K562 (cell line): ENCODE data around the gene DENR. TPM values are rescaled to one million over a fixed set of nuclear protein-coding genes. Genes with fewer than 3 reads are reported as not detected.

Experiments used
- EGR1 ChIP-seq: fragments of 450-650 bp; conservative IDR thresholded peaks from 2 replicates; pipeline ENCODE4 v1.6.1; 2017; ENCODE audit warnings: mild to moderate bottlenecking
- HDGF ChIP-seq: fragments of 450-650 bp; IDR thresholded peaks from 2 replicates; pipeline ENCODE4 v1.6.1; 2016
- KDM5B ChIP-seq: fragments of 200-600 bp; sonication (generic); IDR thresholded peaks from 2 replicates; pipeline ENCODE4 v1.6.1; 2012; ENCODE audit warnings: low read depth, mild to moderate bottlenecking, moderate library complexity, low read length, control low read depth, inconsistent platforms; ENCODE audit not compliant: insufficient replicate concordance
- MAFK ChIP-seq: IDR thresholded peaks from 2 replicates; pipeline ENCODE4 v1.6.1; 2011; ENCODE audit warnings: low read length, improper control_type of control experiment
- SAFB ChIP-seq: fragments of 200-400 bp; formaldehyde crosslinking; IDR thresholded peaks from 2 replicates; pipeline ENCODE4 v1.6.1; 2017; ENCODE audit warnings: low read depth, low read length, borderline replicate concordance
- TAF9B ChIP-seq: fragments of 450-650 bp; IDR thresholded peaks from 2 replicates; pipeline ENCODE4 v1.6.1; 2018; ENCODE audit warnings: mild to moderate bottlenecking; ENCODE audit not compliant: partially characterized antibody
- polyA plus RNA-seq, 8 experiments: library from polyadenylated mRNA; depleted of rRNA in 4 of 8; stranded (reverse) in 5 of 8; unstranded in 3 of 8; fragments of >200 nt; fragmentation: Nextera tagmentation in 2 of 8; fragmentation: Illumina TruSeq in 1 of 8; extraction: Ambion mirVana in 2 of 8; extraction: Trizol in 1 of 8; gene quantifications; 2 replicates each; pipeline versions ENCODE4 v1.2.1 to v1.2.3, GENCODE V29; 2011 to 2014; ENCODE audit warnings: inconsistent platforms in 1 of 8, missing spikeins in 1 of 8
- total RNA-seq, 7 experiments: library from RNA; depleted of rRNA in 6 of 7; stranded (reverse); fragments of >200 nt in 6 of 7; fragmentation: Illumina TruSeq in 2 of 7; extraction: Trizol in 2 of 7; gene quantifications; 2 replicates each; pipeline versions ENCODE4 v1.2.1 to v1.2.3, GENCODE V29; 2011 to 2021; ENCODE audit warnings: low replicate concordance in 1 of 7
- TF ChIP-seq, protein P1 (sequence below): fragments of 200-400 bp; formaldehyde crosslinking; IDR thresholded peaks from 2 replicates; pipeline ENCODE4 v1.6.1; 2017; ENCODE audit warnings: mild to moderate bottlenecking, low read depth, low read length, moderate library complexity
- TF ChIP-seq, protein P2 (sequence below), 2 experiments: fragments of 450-650 bp; IDR thresholded peaks; 2 replicates each; pipeline ENCODE4 v1.6.1; 2018; ENCODE audit warnings: mild to moderate bottlenecking in 2 of 2, low read depth in 1 of 2; ENCODE audit not compliant: partially characterized antibody in 2 of 2
- TF ChIP-seq, protein P3 (sequence below): IDR thresholded peaks from 2 replicates; pipeline ENCODE4 v1.6.1; 2011; ENCODE audit warnings: borderline replicate concordance, low read depth, mild to moderate bottlenecking, moderate library complexity, low read length; ENCODE audit not compliant: insufficient read depth, poor library complexity, severe bottlenecking
- TF ChIP-seq, protein P4 (sequence below): sonication (generic); formaldehyde crosslinking; IDR thresholded peaks from 2 replicates; pipeline ENCODE4 v1.8.0; 2023; ENCODE audit warnings: mild to moderate bottlenecking, missing genetic modification reagents
- TF ChIP-seq, protein P5 (sequence below): fragments of 450-650 bp; IDR thresholded peaks from 2 replicates; pipeline ENCODE4 v1.6.1; 2016; ENCODE audit warnings: antibody characterized with exemption

The DENR gene
- total and polyA plus RNA-seq, 9 of the 15 experiments (the other 6 are each of a cell fraction or from before 2014, with no cell fraction given): 32.5 to 77.4 (median 54.7) TPM

DNA sequence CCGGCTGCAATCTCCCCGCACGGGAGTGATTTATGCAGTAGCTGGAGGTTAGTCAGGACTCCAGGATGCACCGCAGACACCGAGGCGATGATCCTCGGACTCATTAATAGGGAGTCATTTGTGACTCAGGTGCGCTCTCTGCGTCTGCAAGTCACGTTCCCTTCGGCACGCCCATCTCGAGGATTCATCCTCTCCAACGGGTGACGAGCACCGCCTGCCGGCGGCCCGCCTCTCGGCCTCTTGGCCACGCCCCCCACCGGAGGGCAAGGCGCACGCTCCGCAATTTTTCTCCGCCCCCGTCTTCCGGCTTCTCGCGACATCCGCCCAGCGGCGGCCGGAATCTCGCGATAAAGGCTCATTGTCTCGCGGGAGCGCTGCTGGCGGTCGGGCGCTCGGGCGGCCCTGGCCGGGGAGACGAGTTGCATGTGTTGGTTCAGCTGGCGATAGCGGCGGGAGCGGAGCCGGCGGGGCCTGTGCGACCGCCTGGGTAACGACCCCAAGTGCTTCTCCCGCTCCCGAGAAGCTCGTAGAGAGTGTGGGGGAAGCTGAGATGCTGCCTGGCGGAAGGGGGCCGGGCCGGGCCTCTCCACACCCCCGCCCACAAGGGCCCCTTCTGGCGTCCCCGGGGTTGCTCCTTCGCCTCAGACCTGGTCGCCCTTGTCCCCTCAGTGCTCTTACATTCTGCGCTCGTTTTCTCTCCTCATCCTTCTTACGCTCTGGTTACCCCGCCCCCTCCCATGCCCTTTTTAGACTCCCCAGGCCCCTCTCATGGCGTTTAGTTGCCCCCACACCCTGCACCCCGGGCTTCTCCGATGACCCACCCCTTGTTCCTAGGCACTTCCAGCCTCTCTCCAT is at the start of gene DENR (continued):
- TF ChIP-seq, protein P1, sequence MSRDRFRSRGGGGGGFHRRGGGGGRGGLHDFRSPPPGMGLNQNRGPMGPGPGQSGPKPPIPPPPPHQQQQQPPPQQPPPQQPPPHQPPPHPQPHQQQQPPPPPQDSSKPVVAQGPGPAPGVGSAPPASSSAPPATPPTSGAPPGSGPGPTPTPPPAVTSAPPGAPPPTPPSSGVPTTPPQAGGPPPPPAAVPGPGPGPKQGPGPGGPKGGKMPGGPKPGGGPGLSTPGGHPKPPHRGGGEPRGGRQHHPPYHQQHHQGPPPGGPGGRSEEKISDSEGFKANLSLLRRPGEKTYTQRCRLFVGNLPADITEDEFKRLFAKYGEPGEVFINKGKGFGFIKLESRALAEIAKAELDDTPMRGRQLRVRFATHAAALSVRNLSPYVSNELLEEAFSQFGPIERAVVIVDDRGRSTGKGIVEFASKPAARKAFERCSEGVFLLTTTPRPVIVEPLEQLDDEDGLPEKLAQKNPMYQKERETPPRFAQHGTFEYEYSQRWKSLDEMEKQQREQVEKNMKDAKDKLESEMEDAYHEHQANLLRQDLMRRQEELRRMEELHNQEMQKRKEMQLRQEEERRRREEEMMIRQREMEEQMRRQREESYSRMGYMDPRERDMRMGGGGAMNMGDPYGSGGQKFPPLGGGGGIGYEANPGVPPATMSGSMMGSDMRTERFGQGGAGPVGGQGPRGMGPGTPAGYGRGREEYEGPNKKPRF: no peak
- TF ChIP-seq KDM5B (peak; percentile 79), TAF9B (peak; percentile 78), EGR1 (peak; percentile 99), SAFB (no peak), MAFK (0 out of 2 replicates have a peak, but pooled peaks have one; percentile 41), HDGF (0 out of 2 replicates have a peak, but pooled peaks have one; percentile 65)
- TF ChIP-seq, protein P2, sequence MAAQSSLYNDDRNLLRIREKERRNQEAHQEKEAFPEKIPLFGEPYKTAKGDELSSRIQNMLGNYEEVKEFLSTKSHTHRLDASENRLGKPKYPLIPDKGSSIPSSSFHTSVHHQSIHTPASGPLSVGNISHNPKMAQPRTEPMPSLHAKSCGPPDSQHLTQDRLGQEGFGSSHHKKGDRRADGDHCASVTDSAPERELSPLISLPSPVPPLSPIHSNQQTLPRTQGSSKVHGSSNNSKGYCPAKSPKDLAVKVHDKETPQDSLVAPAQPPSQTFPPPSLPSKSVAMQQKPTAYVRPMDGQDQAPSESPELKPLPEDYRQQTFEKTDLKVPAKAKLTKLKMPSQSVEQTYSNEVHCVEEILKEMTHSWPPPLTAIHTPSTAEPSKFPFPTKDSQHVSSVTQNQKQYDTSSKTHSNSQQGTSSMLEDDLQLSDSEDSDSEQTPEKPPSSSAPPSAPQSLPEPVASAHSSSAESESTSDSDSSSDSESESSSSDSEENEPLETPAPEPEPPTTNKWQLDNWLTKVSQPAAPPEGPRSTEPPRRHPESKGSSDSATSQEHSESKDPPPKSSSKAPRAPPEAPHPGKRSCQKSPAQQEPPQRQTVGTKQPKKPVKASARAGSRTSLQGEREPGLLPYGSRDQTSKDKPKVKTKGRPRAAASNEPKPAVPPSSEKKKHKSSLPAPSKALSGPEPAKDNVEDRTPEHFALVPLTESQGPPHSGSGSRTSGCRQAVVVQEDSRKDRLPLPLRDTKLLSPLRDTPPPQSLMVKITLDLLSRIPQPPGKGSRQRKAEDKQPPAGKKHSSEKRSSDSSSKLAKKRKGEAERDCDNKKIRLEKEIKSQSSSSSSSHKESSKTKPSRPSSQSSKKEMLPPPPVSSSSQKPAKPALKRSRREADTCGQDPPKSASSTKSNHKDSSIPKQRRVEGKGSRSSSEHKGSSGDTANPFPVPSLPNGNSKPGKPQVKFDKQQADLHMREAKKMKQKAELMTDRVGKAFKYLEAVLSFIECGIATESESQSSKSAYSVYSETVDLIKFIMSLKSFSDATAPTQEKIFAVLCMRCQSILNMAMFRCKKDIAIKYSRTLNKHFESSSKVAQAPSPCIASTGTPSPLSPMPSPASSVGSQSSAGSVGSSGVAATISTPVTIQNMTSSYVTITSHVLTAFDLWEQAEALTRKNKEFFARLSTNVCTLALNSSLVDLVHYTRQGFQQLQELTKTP (IDR thresholded peaks at IDR 0.05; ENCODE audit: low read depth in 1 of 2, partially characterized antibody in 2 of 2): no peak
- TF ChIP-seq, protein P3, sequence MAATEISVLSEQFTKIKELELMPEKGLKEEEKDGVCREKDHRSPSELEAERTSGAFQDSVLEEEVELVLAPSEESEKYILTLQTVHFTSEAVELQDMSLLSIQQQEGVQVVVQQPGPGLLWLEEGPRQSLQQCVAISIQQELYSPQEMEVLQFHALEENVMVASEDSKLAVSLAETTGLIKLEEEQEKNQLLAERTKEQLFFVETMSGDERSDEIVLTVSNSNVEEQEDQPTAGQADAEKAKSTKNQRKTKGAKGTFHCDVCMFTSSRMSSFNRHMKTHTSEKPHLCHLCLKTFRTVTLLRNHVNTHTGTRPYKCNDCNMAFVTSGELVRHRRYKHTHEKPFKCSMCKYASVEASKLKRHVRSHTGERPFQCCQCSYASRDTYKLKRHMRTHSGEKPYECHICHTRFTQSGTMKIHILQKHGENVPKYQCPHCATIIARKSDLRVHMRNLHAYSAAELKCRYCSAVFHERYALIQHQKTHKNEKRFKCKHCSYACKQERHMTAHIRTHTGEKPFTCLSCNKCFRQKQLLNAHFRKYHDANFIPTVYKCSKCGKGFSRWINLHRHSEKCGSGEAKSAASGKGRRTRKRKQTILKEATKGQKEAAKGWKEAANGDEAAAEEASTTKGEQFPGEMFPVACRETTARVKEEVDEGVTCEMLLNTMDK: peak; percentile 34
- TF ChIP-seq, protein P4, sequence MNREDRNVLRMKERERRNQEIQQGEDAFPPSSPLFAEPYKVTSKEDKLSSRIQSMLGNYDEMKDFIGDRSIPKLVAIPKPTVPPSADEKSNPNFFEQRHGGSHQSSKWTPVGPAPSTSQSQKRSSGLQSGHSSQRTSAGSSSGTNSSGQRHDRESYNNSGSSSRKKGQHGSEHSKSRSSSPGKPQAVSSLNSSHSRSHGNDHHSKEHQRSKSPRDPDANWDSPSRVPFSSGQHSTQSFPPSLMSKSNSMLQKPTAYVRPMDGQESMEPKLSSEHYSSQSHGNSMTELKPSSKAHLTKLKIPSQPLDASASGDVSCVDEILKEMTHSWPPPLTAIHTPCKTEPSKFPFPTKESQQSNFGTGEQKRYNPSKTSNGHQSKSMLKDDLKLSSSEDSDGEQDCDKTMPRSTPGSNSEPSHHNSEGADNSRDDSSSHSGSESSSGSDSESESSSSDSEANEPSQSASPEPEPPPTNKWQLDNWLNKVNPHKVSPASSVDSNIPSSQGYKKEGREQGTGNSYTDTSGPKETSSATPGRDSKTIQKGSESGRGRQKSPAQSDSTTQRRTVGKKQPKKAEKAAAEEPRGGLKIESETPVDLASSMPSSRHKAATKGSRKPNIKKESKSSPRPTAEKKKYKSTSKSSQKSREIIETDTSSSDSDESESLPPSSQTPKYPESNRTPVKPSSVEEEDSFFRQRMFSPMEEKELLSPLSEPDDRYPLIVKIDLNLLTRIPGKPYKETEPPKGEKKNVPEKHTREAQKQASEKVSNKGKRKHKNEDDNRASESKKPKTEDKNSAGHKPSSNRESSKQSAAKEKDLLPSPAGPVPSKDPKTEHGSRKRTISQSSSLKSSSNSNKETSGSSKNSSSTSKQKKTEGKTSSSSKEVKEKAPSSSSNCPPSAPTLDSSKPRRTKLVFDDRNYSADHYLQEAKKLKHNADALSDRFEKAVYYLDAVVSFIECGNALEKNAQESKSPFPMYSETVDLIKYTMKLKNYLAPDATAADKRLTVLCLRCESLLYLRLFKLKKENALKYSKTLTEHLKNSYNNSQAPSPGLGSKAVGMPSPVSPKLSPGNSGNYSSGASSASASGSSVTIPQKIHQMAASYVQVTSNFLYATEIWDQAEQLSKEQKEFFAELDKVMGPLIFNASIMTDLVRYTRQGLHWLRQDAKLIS (CRISPR knock-in tag): peak; percentile 77; the same call in 1 of the 2 replicates
- TF ChIP-seq, protein P5, sequence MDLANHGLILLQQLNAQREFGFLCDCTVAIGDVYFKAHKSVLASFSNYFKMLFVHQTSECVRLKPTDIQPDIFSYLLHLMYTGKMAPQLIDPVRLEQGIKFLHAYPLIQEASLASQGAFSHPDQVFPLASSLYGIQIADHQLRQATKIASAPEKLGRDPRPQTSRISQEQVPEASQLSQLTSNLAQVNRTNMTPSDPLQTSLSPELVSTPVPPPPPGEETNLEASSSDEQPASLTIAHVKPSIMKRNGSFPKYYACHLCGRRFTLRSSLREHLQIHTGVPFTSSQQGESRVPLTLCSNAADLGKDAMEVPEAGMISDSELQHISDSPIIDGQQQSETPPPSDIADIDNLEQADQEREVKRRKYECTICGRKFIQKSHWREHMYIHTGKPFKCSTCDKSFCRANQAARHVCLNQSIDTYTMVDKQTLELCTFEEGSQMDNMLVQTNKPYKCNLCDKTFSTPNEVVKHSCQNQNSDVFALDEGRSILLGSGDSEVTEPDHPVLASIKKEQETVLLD: 0 out of 2 replicates have a peak, but pooled peaks have one; percentile 40
